Keratinocyte (primary cell): ENCODE data around the gene UBXN11. TPM values are rescaled to one million over a fixed set of nuclear protein-coding genes. Genes with fewer than 3 reads are reported as not detected.

Experiments
- DNase-seq: peaks from one replicate; pipeline ENCODE4 v3.0.0-alpha.2; 2011; ENCODE audit warnings: low read depth, missing footprints, low spot score
- FAIRE-seq: peaks from 2 replicates; lab custom pipeline; 2011; peaks lifted over from hg19 to GRCh38; lab: Jason Lieb, UNC
- H2AFZ ChIP-seq: 2 replicates; pipeline ENCODE4 v1.6.0; 2012; ENCODE audit warnings: low read length, control low read depth, inconsistent platforms; ENCODE audit not compliant: control insufficient read depth
- H3K27ac ChIP-seq: 2 replicates; pipeline ENCODE4 v1.5.1; 2011; ENCODE audit warnings: low read length; ENCODE audit not compliant: control insufficient read depth, insufficient read depth
- H3K27me3 ChIP-seq: 3 replicates; pipeline ENCODE4 v1.6.0; 2011; ENCODE audit warnings: low read length; ENCODE audit not compliant: control insufficient read depth, insufficient read depth; ENCODE audit errors: extremely low read depth
- H3K36me3 ChIP-seq, 2 experiments: 2 replicates in 1 of 2; 3 replicates in 1 of 2; pipeline ENCODE4 v1.5.1; 2011; ENCODE audit warnings: low read length in 2 of 2, mild to moderate bottlenecking in 1 of 2; ENCODE audit not compliant: control insufficient read depth in 2 of 2, insufficient read depth in 2 of 2; ENCODE audit errors: extremely low read depth in 1 of 2
- H3K4me1 ChIP-seq: 3 replicates; pipeline ENCODE4 v1.5.1; 2011; ENCODE audit warnings: low read length; ENCODE audit not compliant: control insufficient read depth, insufficient read depth; ENCODE audit errors: extremely low read depth
- H3K4me2 ChIP-seq: 3 replicates; pipeline ENCODE4 v1.6.0; 2011; ENCODE audit warnings: low read depth, low read length; ENCODE audit not compliant: control insufficient read depth, insufficient read depth; ENCODE audit errors: extremely low read depth
- H3K4me3 ChIP-seq, 3 experiments: fragments of 200-600 bp in 1 of 3; sonication (generic) in 1 of 3; 2 replicates in 2 of 3; 3 replicates in 1 of 3; pipeline ENCODE4 v1.5.1; 2011 to 2016; ENCODE audit warnings: low read length in 3 of 3, mild to moderate bottlenecking in 3 of 3, control low read depth in 2 of 3, inconsistent platforms in 1 of 3, low read depth in 1 of 3, mixed read lengths in 1 of 3, mixed run types in 1 of 3, moderate library complexity in 1 of 3; ENCODE audit not compliant: control insufficient read depth in 2 of 3, insufficient read depth in 2 of 3; ENCODE audit errors: extremely low read depth in 1 of 3
- H3K79me2 ChIP-seq: 2 replicates; pipeline ENCODE4 v1.6.0; 2012; ENCODE audit warnings: low read length; ENCODE audit not compliant: control insufficient read depth, insufficient read depth
- H3K9ac ChIP-seq: 3 replicates; pipeline ENCODE4 v1.6.0; 2011; ENCODE audit warnings: low read length; ENCODE audit not compliant: control insufficient read depth, insufficient read depth; ENCODE audit errors: extremely low read depth
- H3K9me1 ChIP-seq: 3 replicates; pipeline ENCODE4 v1.6.0; 2011; ENCODE audit warnings: low read length; ENCODE audit not compliant: control insufficient read depth, insufficient read depth; ENCODE audit errors: extremely low read depth
- H3K9me3 ChIP-seq: 2 replicates; pipeline ENCODE4 v1.5.1; 2012; ENCODE audit warnings: low read depth, low read length; ENCODE audit not compliant: control insufficient read depth
- H4K20me1 ChIP-seq: 3 replicates; pipeline ENCODE4 v1.6.0; 2011; ENCODE audit warnings: low read length; ENCODE audit not compliant: control insufficient read depth, insufficient read depth; ENCODE audit errors: extremely low read depth
- EZH2 ChIP-seq: IDR thresholded peaks from one replicate; pipeline ENCODE4 v1.6.1; 2012; ENCODE audit warnings: inconsistent platforms, mild to moderate bottlenecking, low read length, moderate library complexity
- dilution Hi-C: fragments of 300-500 bp; cut with MboI; formaldehyde crosslinking; loops from one replicate; pipeline ENCODE4 v1.7.0; 2020; ENCODE audit warnings: low sequenced_read_pairs; ENCODE audit not compliant: extremely low pct_ligation_motif_present
- polyA plus RNA-seq, 5 experiments: library from polyadenylated mRNA; depleted of rRNA in 3 of 5; stranded (reverse) in 3 of 5; stranded (forward) in 1 of 5; unstranded in 1 of 5; fragments of >200 nt; gene quantifications; 1 replicate in 1 of 5; 2 replicates in 3 of 5; 3 replicates in 1 of 5; pipeline versions ENCODE4 v1.2.1 to v1.2.3, GENCODE V29; 2011 to 2012; ENCODE audit warnings: missing spikeins in 2 of 5, low read depth in 1 of 5, low replicate concordance in 1 of 5
- TF ChIP-seq, protein P1 (sequence below), 3 experiments: IDR thresholded peaks in 1 of 3; conservative IDR thresholded peaks in 1 of 3; optimal IDR thresholded peaks in 1 of 3; 2 replicates in 2 of 3; 3 replicates in 1 of 3; pipeline versions ENCODE3 to v1.5.1; 2011; ENCODE audit warnings: low read length in 3 of 3, mild to moderate bottlenecking in 3 of 3, moderate library complexity in 2 of 3, control low read depth in 1 of 3, inconsistent platforms in 1 of 3; ENCODE audit not compliant: insufficient read depth in 2 of 3; ENCODE audit errors: extremely low read depth in 1 of 3

UBXN11 gene
- polyA plus RNA-seq, 1 donor (not counting 4 experiments of a cell fraction or from before 2014, with no cell fraction given) = 6.6 TPM

DNA sequence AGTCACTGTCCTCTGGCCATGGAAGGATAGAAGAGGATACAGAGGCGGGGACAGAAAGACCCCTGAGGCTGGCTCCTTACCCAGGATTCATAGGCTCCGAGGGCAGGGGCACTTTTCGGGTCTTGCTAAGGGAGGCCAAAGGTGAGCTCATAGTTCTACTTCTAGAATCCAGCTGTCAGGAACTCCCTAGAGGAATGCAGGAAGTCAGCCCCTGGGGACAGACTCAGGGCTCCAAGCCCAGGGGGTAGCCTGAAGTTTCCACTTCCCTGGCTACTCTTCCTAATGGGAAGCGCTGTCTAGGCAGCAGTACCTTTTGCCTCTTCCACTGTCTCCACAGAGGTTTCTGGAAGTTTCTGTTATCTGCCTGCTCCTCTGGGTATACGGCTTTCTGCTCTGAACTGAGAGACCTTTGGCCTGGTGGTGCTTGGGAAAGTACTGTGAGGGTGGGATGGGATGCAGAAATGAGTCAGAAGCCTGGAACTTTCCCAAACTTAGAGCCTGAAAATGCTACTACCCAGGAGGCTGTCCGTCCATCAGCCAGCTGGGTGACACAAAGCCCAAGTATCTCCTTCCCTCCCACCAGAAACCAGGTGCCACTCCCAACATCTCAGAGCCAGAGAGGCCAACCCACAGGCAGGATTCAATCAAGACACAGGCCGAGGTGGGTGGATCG is 3.6 kb downstream of the UBXN11 start:
- H3K9ac ChIP-seq = no peak overlapping the region
- no peak overlapping the region for H3K27ac ChIP-seq
- H3K36me3 ChIP-seq = no peaks in the 10 kb centered on the region
- no peaks in the 10 kb centered on the region for H3K27me3 ChIP-seq
- no peak overlapping the region for H2AFZ ChIP-seq
- no peaks in the 10 kb centered on the region for H4K20me1 ChIP-seq
- no peak for DNase-seq
- H3K79me2 ChIP-seq = peaks cover 3% of the 10 kb centered on the region
- peaks cover 24% of the 10 kb centered on the region for H3K4me1 ChIP-seq
- H3K9me3 ChIP-seq = no peaks in the 10 kb centered on the region
- TF ChIP-seq, protein P1, sequence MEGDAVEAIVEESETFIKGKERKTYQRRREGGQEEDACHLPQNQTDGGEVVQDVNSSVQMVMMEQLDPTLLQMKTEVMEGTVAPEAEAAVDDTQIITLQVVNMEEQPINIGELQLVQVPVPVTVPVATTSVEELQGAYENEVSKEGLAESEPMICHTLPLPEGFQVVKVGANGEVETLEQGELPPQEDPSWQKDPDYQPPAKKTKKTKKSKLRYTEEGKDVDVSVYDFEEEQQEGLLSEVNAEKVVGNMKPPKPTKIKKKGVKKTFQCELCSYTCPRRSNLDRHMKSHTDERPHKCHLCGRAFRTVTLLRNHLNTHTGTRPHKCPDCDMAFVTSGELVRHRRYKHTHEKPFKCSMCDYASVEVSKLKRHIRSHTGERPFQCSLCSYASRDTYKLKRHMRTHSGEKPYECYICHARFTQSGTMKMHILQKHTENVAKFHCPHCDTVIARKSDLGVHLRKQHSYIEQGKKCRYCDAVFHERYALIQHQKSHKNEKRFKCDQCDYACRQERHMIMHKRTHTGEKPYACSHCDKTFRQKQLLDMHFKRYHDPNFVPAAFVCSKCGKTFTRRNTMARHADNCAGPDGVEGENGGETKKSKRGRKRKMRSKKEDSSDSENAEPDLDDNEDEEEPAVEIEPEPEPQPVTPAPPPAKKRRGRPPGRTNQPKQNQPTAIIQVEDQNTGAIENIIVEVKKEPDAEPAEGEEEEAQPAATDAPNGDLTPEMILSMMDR (optimal IDR thresholded peaks at IDR 0.05 in 1 of 3, IDR thresholded peaks at IDR 0.05 in 1 of 3, conservative IDR thresholded peaks at IDR 0.05 in 1 of 3; ENCODE audit: extremely low read depth in 1 of 3, insufficient read depth in 2 of 3, low read length in 3 of 3) = no peak
- TF ChIP-seq EZH2 = no peak
- no peak overlapping the region for H3K4me2 ChIP-seq
- dilution Hi-C loops = no loop called here
- no peak for FAIRE-seq
- no peak overlapping the region for H3K4me3 ChIP-seq
- H3K9me1 ChIP-seq = no peaks in the 10 kb centered on the region

DNA sequence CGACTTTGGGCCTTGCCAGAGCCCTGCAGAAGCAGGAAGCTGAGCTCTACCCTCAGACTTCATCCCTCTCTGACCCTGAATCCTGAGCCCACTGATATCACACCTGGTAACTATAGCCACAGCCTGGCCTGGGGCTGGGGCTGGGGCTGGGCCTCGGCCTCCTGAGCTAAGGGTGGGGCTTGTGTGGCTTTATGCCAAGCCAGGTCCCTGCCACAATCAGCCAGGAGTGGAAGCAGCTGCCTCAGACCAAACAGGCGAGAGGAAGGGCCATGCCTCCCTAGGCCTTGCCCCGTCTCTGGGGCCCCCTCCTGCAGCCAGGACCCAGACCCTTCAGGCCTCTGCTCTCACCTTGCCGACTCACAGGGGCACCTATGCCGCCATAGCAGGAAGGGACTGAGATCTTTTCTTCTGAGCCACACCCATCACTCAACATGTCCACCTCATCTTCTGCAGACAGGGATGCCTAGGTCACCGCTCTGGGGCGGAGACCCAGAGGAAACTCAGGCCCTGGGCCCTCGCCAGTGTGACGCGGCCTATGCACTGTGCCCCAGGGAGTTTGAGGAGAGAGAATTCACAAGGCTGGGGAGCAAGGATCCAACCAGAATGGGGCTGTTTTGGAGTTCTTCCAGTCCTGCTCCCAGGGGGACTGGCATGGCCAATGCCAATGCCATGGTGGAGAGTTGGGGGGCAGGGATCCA is 5.7 kb downstream of the UBXN11 start:
- no peaks in the 10 kb centered on the region for H4K20me1 ChIP-seq
- peaks cover 0 to 2% of the 10 kb centered on the region in 2 experiments for H3K36me3 ChIP-seq
- dilution Hi-C loops = no loop called here
- no peaks in the 10 kb centered on the region for H3K9me3 ChIP-seq
- no peak overlapping the region for H3K27ac ChIP-seq
- peaks cover 1% of the 10 kb centered on the region for H3K79me2 ChIP-seq
- H3K27me3 ChIP-seq = no peaks in the 10 kb centered on the region
- H3K9ac ChIP-seq = no peak overlapping the region
- no peak overlapping the region for H3K4me2 ChIP-seq
- H3K4me1 ChIP-seq = peaks cover 16% of the 10 kb centered on the region
- H2AFZ ChIP-seq = no peak overlapping the region
- no peak for DNase-seq
- no peak for FAIRE-seq
- TF ChIP-seq, protein P1 (optimal IDR thresholded peaks at IDR 0.05 in 1 of 3, IDR thresholded peaks at IDR 0.05 in 1 of 3, conservative IDR thresholded peaks at IDR 0.05 in 1 of 3; ENCODE audit: extremely low read depth in 1 of 3, insufficient read depth in 2 of 3, low read length in 3 of 3) = no peak
- no peak for TF ChIP-seq EZH2
- H3K9me1 ChIP-seq = no peaks in the 10 kb centered on the region
- no peak overlapping the region for H3K4me3 ChIP-seq
